ENCODE measurements around the gene TNFAIP2. TPM values are rescaled to one million over a fixed set of nuclear protein-coding genes. Genes with fewer than 3 reads are reported as not detected.
A peak's percentile ranks its signal among the peaks of the same experiment; 100 is the strongest.

Gene TNFAIP2
- total RNA-seq, 1 donor from 2014 or later, result 41.3 TPM

DNA sequence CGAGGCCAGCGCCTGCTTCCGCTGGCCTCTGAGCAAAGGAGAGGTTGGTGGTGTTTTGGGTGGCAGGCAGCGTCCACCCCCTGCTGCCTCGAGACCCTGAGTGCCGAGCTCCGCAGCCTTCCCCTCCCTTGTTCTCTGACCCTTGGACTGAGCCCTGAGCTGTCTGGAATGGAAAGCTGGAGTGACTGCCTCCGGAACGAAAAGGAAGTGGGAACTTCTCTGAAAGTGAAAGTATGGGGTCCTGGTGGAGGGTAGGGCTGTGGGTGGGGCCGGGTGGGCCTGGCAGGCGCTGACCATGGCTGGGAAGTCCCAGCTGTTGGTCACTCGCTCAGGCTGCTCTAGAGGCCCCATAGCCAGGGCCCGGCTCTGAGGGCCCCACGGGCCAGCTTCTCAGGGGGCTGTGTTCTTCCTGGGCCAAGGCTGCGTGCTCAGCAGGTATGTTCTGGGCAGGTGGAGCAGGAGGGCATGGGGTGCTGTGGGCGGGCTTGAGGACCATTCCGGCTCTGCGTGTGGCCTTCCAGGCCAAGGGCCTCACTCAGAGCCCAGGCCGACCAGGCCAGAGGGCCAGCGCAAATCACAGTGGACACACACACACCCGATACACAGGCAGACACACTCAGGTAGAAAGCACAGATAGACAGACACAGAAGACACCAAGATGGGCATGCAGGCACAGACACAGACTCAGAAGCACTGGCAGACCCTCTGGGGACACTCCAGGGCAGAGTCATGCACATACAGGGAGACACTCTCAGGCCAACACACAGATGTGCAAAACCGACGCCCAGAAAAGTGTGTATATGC, 28.7 kb upstream of the TNFAIP2 start, which contains the start of gene EXOC3L4:
Gene EXOC3L4 (plus strand): TSS at position 320 of the 804 bp plus-strand sequence. CDS start 5,495 bp downstream, outside the sequence.
- DNase-seq, result no peak

DNA sequence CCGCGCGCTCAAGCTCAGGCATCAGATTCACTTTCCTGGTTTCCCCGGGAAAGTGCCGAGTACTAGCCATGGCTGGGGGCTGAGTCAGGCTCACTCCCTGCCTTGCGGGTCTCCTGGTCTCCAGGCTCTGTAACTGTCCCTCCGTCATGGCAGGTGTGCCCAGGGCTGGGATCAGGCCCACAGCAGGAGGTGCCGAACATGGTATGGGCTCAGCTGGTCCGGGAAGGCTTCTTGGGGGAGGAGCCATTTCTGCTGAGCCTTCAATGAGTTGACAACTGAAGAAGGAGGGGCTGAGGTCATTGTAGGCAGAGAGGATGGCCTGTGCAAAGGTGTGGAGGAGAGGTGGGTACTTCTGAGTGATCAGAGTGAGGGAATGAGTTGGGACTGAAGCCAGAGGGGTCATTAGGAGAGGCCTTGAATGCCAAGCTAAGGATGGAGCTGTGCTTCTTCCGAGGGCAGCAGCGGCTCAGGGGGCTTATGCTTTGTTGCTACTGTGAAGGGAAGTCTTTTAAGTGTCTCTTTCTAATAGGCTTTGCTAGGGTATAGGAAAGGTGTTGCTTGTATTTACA, 28.0 kb upstream of the TNFAIP2 start:
- no peak for DNase-seq

DNA sequence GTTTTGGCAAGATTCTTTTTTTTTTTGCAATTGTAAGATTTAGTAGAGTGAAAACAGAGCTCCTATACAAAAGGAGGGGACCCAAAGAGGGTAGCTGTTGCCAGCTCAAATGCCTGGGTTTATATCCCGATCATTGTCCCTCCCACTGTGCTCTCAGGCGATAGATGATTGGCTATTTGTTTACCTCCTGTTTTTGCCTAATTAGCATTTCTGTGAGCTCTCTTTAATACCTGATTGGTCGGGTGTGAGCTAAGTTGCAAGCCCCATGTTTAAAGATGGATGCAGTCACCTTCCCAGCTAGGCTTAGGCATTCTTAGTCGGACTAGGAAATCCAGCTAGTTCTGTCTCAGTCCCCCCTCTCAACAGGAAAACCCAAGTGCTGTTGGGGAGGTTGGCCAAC, 26.9 kb upstream of the TNFAIP2 start:
- DNase-seq, result no peak

DNA sequence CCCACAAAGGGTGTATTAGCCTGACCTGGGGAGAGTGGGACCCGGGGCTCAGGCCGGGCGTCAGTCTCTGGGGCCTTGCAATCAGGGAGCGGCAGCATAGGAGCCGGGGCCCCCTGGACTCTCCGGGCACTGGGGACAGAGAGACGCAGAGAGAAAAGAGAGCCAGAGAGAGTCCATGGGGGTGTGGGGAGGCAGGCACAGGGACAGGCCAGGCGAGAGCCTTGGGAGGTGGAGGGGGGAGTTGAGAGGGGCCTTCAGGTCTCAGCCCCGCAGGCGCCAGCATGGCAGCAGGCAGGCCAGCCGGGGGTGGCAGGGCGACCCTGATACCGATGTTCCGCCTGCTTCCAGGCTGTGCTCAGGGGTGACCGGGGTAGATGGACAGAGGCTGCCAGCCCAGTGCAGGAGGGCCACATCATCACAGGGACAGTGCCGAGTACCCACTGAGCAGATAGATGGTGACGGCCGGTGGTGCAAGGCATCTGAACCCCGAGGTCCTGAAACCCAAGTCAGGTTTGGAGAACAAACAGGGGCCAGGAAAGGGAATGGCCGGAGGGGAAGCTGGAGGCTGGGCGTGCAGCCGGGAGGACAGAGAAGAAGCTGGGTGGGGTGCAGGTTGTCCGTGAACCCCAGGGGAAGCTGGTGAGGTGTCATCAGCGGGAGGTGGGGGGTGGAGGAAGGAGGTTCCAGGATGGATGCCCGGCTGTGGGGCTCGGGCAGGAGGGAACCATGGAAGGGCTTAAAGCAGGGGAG, 25.8 kb upstream of the TNFAIP2 start:
- DNase-seq, result no peak

DNA sequence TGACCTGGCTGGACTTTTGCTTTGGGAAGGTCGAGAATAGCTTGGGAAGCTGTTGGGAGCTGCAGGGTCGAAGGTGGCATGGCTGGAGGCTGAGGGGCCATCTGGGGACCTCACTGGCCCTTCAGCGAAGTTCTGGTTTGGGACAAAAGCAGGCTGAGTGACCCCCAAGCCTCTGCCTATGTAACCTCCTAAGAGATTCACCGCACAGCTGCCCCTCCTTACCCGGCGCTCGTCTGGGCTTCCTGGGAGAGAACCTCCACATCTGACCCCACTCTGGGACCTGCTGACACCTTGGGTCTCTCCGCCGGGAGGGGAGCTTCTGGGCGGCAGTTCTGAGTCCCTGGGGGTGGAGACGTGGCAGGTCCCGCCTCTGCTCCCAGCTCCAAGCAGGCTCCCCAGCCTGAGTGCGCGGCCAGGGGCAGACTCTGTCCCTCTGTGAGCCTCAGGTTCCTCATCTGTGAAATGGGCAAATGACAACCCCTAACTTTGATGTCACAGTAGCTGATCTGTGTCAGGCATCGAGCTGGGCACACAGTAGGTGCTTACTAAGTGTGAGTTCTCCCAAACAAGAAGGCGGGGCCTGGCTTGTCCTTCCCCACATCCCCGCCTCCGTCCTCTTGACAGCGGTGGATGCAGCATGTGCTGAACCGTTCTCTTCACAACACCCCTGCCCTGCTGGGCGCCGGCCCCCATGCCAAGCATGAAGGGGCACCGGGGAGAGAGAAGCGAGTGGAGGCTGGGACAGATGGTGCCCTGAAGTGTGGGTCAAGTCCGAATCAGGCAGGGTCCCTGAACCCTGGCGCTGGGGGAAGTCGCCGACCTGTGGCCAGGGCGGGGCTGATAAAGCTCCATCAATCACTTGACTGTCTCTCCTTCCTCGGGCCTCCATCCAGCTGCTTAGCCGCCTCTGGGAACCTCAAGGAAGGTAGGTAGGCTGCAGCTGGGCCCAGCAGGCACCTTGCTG, 25.0 kb upstream of the TNFAIP2 start:
- DNase-seq, result no peak

DNA sequence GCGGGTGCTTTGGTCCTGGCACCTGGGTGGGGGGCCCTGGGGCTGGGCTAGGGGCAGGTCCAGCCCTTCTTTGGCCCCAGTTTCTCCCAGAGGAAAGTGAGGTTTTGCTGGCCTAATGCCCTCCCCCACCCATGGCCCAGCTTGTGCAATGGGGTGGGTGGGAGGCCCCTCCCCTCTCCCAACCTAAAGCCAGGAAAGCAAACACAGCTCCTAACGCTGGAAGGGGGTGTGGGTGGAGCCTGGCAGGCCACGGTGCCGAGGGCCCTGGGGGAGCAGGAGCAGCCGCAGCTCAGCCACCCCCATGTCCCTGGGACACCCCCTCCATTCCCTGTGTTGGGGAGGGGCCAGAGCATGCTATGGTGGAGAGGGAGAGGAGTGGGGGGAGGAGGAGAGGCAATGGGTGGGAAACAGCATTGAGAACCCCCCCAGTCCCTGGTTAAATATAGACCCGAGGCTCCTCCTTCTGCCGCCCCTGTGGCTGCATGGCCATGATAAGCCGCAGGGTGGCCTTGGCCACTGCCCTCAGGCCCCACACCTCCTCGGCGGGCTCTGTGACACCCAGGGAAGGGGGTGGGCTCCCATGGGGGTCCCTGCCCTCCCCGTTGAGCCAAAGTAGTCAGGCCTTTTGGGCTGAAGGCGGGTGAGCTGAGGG, 24.1 kb upstream of the TNFAIP2 start:
- DNase-seq, result no peak

DNA sequence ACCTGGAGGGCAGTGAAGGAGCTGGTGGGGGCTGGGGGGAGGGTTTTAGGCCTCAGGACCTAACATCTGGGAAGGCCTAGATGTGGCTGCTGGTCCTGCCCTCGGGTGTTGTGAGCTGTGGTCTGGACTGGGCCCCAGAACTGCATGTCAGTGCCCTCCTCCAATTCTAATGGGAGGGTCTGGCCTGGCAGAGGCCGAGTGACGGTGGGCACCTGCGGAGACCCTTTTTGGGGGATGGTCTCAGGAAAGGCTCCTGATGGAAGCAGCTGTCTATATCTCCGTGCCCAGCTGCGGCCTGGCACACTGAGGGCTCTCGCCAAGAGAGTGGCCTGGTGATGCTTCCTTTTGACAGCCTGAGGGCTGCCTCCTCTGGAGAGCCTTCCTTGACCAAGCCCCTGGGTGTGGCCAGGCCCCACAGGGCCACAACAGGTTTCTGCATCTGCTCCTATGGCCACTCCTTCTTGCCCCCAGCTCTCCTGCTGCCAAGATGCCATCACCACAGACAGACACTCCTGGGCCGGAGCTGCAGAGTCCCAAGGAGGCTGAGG, 23.5 kb upstream of the TNFAIP2 start:
- no peak for DNase-seq

DNA sequence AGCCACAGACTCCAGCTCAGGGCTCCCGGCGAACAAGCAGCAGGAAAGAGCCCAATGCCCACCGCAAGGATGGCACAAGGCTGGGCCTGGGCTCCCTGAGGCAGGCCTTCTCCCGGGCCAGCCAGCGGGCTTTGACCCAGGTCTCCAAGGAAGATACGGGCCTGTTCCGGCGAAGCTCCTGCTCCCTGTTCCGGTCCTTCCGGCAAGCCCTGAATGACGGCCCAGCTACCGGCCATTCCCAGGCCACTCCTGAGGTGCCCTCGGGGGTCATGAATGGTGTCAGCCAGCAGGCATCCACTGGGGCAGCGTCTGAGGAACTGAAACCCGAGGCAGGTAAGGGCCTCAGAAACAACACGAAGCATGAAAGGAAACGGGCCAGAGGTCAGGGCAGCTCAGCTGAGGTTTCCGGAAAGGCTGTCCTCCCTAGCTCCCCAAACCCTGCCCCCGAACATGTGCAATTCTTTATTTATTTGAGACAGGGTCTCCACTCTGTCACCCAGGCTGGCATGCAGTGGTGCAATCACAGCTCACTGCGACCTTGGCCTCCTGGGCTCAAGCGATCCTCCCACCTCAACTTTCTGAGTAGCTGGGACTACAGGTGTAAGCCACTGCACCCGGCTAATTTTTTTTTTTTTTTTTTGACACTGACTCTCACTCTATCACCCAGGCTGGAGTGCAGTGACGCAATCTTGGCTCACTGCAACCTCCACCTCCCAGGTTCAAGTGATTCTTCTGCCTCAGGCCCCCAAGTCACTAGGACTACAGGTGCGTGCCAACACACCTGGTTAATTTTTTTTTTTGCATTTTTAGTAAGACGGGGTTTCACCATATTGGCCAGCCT, 22.8 kb upstream of the TNFAIP2 start:
- no peak for DNase-seq

DNA sequence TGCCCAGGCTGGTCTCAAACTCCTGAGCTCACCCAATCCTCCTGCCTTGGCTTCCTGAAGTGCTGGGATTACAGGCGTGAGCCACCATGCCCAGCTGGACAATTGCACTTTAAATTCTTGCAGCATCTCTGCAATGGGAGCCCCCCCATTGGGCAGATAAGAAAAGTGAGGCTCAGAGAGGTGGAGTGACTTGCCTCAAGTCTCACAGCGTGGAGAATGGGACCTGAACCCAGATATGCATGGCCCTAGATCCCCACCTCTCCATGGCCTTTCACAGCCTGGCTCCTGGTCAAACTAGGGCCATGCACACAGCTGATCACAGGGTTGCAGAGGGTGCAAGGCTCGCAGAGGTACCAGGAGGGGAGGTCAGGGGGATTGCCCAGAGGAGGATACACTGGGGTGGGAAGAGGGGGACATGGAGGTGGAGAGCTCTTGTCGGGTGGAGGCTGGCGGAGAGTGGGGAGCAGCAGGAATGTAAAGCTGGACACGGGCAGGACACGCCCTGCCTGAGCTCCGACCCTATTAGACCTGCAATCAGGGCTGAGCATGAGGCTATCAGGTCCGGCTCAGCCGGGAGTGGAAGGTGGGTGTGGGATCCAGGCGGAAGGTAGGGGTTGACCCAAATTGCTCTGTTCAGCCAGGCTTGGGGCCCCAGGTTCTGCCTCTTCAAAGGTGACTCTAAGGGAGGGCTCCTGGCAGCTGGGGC, 21.9 kb upstream of the TNFAIP2 start:
- DNase-seq, result no peak

DNA sequence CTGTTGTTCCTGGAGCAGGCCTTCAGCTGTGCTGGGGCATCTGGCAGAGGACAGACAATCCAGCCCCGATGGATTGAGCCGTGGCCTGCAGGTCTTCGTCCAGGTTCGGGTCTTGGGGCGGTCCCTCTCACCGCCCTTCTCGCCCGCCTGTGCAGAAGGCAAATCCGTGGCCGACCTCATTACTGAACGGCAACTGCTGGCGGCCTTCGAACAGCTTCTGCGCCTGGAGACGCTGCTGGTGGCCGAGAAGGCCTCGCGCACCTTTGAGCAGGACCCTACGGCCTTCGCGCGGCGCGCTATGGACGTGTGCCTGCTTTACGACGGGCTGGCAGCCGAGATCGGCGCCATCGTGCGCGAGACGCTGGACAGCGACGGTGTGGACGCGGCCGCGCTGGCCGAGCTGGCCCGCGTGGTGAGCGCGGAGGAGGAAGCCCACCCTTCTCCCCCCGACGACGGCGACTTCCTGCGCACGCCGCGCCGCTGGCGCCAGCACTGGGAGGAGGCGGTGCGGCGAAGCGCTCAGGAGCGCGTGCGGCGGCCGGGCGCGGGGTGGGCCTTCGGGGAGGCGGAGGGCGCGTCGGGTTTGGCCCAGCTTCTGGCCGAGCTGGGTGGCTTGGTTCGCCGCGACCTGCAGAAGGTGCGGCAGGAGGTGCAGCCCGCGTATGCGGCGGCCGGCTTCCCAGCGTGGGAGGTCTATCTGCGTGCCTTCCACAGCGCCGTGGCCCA, 21.1 kb upstream of the TNFAIP2 start:
- DNase-seq, result no peak

DNA sequence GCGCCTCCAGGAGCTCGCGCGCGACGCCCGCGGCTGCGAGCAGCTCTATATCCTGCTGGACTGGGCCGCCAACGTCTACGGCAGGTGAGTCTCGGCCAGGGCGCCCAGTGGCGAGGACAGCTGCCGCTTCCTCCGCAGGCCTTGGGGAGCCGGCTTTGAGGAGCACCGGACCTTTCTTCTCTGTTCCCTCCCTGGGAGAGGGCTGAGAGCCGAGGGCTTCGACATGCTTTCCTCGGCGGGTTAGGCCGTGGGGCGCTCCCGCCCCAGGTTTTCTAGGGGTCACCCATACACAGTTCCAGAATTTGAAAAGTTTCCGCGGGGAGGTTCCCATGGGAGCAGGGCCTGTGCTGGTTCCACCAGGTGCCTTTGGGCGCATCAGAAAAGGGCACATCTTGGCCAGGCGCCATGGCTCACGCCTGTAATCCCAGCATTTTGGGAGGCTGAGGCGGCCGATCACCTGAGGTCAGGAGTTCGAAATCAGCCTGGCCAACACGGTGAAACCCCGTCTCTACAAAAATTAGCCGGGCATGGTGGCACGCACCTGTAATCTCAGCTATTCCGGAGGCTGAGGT, 20.5 kb upstream of the TNFAIP2 start:
- no peak for DNase-seq

DNA sequence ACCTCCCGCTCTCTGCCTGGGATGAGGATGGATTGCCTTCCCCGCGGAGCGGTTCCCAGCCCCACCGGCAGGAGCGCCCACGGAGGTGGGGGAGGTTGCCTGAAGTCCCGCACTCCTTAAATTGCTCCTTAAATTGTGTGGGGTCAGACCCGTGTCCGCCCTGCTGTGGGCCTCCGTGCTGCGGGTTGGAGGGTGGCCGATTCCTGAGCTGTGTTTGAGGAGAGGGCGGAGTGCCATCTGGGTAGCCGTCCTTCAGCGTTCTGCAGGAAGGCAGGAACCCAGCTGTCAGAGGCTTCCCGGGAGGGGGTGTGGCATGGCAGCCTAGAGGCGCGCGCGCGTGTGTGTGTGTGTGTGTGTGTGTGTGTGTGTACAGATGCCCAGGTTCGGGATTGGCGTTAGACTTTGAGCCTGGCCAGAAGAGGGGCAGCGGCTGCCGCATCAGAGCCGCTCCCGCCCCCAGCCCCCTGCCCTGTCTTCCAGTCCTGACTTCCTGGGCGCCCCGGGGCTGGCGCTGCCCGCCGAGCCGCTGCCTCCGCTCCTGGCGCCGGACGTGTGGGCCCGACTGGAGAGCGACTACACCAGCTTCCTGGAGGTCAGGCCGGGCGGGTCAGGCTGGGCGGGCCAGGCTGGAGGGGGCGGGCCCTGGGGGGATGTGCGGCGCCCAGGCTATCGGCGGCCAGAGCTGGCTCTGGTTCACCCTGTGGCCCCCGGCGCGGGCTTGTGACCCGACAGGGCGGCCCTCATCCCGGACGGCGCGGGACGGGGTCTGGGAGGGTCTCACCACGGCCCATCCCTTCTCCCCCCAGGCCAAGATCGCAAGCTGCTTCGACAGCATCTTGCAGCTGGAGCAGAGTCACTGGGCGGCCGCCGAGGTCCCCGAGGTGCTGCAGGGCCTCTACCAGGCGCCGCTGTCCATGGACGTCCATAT, 19.5 kb upstream of the TNFAIP2 start:
- DNase-seq, result peak; percentile 40

DNA sequence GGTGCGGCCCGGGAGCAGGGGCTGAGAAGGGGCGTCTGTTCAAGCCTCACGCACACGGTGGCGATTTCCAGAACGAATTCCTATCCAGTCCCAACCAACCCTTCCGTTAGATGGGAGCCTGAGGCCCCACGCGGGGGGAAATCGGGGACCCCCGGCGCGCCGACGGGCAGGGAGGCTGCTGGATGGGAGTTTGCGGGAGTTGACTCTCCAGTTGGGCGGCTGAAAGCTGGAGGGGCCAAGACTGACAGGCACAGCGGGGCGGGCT, 18.9 kb upstream of the TNFAIP2 start:
- no peak for DNase-seq

DNA sequence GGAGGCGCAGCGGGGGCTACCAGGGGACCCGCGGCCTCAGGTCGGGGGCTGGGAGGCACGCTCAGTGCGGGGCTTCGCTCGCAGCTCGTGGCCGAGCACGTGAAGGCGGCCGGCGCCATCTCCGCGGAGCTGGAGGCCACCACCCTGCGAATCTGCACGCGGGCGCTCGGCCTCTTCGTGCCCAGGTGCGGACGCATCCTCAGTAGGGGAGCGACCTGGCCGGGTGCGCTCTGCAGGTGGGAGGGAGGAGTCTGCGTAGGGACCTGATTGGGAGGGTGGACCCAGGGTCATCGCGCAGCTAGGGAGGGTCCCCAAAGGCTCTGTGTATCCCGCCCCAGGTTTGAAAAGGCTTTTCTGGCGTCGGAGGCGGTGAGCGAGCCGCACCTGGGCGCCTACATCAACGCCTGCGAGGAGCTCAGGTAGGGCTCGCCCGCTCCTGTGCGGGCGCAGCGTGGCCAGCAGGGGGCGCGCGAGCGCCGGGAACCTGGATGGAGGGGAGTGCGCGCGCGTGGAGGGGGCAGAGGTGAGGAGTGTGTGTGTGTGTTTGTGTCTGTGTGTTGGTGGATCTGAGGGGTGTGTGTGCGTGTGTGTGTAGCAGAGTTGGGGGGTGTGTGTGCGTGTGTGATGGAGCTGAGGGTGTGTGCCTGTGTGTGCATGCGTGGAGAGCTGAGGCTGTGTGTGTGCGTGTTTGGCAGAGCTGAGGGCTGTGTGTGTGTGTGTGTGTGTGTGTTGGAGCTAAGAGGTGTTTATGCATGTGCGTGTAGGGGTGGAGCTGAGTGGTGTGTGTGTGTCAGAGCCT, 18.4 kb upstream of the TNFAIP2 start:
- no peak for DNase-seq

DNA sequence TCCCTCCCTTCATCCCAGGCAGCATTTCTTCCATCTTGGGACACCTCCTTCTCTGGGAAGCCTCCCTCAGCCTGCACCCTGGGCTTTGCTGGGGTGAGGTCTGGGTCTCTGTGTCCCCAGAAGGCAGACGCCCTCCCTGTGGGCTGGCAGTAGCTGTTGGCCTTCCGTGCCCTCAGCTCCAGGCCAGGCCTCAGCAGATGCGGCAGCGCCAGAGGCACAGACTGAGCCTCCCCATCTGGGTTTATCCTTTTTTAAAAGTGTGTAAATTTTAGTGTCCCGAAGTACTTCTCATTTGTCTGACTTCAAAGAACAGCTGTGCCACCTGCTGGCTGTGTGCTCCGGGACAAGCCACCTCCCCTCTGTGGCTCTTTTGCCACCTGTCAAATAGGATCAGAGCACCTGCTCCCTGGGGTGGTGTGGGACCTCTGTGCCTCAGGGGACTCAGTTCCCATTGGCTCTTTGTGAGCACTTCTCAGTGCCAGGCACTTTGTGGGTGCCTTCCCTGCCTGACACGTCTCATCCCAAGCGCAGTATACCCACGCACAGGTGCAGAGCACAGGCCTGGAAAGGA, 17.6 kb upstream of the TNFAIP2 start:
- DNase-seq, result no peak

DNA sequence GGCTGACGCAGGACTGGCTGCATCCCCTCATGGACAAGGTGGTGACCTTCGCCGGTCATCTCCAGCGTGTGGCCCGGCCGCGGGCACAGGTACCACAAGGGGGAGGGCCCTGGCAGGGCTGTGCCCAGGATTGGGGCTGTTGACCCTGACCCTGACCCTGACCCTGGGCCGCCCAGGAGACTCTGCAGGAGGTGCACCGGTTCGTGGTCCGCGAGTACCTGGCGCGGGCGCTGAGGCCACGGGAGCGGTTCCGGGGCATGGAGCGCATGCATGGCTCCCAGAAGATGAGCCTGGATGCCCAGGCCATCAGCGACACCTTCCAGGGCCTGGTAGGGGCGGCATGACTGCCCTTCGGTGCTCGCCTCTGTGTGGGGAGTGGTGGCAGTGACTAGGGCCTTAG, 15.8 kb upstream of the TNFAIP2 start:
- no peak for DNase-seq

All from skin of body (tissue), 2 donors.